ENCODE measurements around the gene TTC9. TPM values are rescaled to one million over a fixed set of nuclear protein-coding genes. Genes with fewer than 3 reads are reported as not detected.

Gene TTC9
- polyA plus RNA-seq, 3 donors, result 3.1 to 4.2 (median 3.7) TPM

DNA sequence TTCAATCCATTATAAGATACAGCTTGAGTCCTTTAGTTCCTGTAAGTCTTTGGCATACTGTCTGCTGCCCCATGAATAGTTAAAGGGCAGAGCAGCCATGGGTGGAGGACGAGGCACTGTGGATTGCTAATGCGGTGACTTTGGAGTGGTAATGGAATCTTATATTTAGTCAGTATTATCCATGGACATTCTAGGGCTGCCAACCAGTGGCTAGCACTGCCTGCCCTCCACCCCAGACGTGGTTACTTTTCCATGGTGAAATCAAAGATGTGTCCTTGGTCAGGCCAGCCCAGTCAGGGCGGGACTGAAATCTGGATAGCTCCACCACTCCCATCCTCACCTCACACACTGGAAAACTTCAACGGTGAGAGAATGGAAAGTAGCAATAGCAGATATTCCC, 2.3 kb downstream of the TTC9 start:
- no peak for DNase-seq (ENCODE audit: low read depth in 3 of 3, low spot score in 2 of 3)

DNA sequence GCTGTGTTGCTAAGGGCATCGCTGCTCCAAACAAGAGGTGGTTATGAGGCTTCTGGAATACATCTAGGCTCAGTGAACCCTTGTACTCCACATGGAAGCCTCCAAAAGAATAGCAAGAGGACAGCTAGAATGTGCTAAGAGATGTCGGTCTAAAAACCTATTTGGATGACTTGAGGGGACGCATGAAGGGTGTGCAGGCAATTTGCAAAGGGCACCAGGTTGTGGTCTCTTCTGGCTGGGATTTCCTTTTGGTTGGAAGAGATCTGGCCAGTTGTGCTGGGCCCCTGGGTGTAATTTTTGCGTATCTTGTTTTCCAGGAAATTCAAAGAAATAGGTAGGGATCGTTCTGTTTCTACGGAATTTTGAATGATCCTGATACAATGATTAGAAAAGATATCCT, 4.2 kb downstream of the TTC9 start:
- no peak for DNase-seq (ENCODE audit: low read depth in 3 of 3, low spot score in 2 of 3)

DNA sequence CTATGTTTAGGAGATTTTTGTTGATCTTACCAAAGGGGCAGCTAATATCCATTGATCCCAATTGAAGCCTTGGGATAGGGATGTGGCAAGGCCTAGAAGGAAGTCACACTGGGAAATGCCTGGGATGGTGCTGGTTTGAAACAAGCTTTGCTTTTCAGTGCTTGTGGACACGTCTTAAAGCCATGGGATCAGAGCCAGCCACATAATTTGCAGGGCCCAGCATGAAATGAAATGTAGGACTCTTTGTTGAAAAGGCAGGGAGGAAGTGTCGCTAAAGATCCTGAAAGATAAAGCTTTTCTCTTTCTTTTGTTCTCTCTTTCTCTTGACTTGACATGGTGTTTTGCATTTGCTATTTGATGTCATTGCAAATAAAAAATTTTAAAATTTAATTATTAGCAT, 5.0 kb downstream of the TTC9 start:
- no peak for DNase-seq (ENCODE audit: low read depth in 3 of 3, low spot score in 2 of 3)

DNA sequence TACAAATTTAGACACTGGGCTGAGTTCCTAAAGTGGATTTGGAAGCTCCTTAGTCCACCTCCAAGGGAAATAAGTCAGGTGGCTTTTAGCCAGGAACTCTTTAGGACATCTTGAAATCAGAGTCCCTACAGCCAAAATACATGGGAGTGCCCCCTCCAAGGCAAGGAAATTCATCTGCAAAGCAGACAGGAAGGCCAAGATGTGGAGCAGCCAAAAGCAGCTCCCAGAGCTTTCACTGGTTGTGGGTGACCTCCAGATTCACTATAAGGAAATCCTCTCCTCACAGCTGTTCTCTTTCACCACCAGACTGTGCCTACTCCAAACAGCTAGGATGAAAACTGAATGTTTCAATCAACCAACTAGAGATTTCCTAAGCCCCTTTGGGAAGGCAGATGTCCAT, 6.6 kb downstream of the TTC9 start:
- DNase-seq (ENCODE audit: low read depth in 3 of 3, low spot score in 2 of 3), result no peak

DNA sequence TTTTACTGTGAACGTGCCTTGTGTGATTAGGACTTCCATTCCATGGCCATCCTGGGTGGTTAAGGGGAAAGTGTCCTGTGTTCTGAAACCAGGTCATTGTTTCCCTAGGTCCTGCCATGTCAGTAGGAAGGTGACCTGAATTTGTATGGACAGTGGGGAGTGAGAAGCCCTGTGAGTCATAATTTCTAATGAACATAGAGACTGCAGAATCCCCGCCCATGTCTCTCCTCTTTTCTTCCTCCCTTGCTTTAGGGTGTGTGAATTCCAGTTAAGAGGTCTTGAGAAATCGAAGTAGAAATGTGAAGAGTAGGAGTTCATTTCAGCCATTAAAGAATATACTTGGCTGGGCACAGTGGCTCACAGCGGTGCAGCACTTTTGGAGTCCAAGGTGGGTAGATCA, 8.1 kb downstream of the TTC9 start:
- no peak for DNase-seq (ENCODE audit: low read depth in 3 of 3, low spot score in 2 of 3)

DNA sequence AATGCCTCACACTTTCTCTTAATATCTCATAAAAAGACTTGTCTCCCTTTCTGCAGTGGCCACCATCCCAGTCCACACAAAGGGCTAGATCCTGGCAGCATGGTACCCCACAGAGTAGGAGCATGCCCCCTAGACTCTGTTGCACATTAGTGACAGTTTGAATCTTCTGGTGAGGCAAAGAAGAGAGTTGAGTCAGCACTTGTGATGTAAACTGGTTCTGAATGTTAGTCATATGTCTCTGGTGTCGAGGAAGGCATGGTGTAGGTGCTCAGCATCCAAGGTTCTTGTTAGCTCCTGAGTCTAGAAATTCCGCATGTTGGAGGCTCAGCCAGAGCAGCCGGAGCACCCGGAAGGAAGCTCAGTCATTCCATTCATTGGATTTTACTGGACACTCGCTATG, 9.8 kb downstream of the TTC9 start:
- no peak for DNase-seq (ENCODE audit: low read depth in 3 of 3, low spot score in 2 of 3)

DNA sequence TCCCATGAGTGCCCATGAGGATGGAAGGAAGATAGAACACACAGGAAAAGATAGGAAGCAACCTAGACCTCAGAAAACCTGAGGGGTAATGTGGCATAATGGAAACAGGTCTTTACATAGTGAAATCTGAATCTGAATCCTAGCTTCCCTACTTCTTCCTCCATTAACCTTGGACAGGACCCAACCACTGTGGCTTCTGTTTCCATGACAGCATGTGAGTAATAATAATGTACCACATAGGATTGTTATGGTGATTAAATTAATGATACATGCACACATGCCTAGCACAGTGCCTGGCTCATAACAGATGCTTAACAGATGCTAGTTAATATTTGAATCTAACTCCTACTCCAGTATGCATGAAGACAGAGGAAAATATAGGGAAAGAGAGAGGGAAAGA, 11.2 kb downstream of the TTC9 start:
- no peak for DNase-seq (ENCODE audit: low read depth in 3 of 3, low spot score in 2 of 3)

DNA sequence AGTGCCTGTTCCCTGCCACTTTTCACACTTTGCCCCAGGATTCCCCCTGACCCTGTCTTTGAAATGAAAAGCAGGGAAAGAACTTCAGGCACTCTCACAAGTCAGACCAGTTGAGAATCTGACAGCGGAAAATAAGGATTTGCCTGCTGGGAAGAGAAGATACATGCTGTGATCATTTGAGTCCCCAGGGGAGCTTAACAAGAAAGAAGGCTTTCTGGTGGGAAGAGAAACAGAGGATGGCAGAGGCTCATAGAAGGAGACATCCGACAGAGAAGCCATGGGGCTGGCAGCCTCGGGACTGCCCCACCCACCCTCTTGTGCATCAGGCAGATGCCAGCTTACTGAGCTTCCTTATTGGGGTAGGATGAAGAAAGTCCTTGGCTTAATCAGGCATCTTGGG, 11.9 kb downstream of the TTC9 start:
- DNase-seq (ENCODE audit: low read depth in 3 of 3, low spot score in 2 of 3), result no peak

DNA sequence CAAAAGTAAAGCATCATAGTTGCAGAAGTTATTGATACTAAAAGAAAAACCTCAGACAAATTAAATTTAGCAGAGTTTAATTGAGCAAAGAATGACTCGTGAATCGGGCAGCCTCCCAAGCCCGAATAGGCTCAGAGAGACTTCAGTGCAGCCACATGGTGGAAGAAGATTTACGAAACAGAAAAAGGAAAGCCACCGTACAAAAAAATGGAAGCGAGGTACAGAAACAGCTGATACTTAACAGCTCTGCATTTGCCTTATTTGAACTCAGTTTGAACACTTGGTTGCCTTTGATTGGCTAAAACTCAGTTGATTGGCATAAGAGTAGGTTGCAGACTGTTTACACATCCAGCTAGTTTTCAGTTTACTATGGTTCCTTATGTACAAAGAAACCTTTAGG, 12.9 kb downstream of the TTC9 start:
- no peak for DNase-seq (ENCODE audit: low read depth in 3 of 3, low spot score in 2 of 3)

DNA sequence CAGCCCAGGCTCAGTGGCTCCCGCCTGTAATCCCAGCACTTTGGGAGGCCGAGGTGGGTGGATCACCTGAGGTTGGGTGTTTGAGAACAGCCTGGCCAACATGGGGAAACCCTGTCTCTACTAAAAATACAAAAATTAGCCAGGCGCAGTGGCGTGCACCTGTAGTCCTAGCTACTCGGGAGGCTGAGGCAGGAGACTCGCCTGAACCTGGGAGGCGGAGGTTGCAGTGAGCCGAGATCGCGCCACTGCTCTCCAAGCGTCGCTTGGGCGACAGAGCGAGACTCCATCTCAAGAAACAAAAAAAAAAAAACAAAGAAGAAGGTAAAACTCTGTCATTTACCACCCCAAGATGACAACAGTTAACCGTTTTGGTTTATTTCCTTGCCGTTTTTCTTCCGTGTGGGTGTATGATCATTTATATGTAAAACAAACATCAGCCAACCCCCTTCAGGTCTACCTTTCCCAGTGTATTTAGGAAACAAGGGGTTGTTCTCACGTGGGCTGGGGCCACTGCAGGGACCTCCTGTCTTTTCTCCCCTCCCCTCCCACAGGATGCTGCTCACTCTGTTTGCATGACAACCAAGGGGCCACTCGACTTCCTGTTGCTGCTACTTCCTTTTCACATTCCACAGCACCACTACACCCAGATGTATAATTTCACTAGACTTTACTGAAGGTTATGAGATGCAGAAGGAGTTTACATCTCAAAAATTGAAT, 13.6 kb downstream of the TTC9 start:
- no peak for DNase-seq (ENCODE audit: low read depth in 3 of 3, low spot score in 2 of 3)

DNA sequence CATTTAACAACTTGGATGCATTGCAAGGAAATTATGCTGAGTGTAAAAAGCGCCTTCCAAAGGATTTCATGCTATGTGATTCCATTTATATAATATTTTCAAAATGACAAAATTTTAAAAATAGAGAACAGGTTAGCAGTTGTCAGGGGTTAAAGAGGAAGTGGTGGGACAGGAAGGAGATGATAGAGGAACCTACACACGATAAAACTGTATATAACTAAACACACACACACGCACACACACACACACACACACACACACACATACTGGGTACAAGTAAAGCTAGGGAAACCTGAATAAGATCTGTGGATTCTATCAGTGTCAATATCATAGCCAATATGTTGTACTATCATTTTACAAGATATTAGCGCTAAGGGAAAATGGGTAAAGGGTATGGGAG, 17.2 kb downstream of the TTC9 start:
- DNase-seq (ENCODE audit: low read depth in 3 of 3, low spot score in 2 of 3), result no peak

DNA sequence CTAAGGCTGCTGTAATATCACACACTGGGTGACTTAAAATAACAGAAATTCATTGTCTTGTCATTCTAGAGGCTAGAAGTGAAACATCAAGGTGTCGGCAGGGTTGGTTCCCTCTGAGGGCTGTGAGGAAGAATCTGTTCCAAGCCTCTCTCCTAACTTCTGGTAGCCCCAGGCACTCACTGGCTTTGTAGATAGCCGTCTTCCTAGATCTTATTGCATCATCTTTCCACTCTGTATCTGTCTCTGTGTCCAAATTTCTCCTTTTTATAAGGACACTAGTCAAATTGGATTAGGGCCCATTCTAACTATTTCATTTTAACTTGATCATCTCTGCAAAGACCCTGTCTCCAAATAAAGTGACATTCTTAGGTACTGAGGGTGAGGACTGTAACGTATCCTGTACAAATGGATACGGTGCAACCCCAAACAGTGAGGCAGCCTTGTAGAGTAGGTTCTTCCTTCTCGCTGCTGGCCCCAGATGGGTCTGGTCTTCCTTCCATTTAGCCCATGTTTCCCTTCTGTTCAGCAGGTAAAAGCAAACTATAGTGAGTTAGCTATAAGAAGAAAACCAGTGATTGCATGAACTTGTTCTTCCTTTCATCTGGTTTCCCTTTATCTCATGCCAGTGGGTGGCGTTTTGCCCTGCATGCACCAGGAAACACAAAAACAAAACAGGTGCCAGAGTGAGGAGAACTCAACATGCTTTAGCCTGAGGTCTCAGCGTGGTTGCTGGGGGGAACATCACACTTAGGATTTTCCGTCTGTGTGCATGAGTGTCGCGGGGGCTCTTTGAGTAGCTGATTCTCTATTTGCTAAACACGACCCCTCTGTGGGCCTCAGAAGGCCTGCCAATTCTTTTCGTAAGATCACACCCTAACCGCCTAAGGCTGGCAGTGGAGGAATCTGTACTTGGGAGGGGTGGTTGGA, 19.5 kb downstream of the TTC9 start:
- no peak for DNase-seq (ENCODE audit: low read depth in 3 of 3, low spot score in 2 of 3)

DNA sequence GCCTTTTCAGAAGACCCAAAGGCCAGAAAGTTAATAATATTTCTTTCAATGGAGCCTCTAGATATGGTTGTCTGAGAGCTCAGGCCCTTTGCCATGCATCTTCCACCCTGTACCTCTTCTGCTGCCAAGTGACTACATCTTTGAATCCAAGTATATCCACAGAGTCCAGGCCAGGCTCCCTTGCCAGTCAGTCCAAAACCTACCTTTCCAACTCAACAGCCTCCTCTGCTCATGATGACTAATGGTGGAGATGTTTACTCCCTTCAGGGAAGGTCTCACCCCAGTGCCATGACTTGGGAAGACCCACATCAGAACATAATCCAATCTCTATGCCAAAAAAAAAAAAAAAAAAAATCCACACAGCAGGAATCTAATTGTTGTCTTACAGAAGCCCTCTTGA, 20.4 kb downstream of the TTC9 start:
- no peak for DNase-seq (ENCODE audit: low read depth in 3 of 3, low spot score in 2 of 3)

DNA sequence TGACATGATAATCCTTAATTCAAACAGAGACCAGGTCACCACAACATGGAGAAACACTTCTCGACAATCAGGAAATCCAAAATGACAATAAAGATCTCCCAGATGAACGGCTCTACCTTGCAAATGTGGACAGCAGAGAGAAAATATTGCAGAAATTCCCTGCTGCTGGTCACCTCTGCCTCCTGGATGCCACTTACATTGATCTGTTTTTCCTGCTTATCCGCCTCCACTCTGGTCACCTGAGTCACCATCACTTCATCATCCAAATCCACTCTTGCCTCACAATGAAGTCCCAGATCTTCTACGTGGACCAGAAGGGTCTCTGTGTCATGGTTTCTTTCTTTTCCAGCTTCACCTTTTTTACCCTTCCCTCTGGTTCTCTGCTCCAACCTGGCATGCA, 21.1 kb downstream of the TTC9 start:
- no peak for DNase-seq (ENCODE audit: low read depth in 3 of 3, low spot score in 2 of 3)

DNA sequence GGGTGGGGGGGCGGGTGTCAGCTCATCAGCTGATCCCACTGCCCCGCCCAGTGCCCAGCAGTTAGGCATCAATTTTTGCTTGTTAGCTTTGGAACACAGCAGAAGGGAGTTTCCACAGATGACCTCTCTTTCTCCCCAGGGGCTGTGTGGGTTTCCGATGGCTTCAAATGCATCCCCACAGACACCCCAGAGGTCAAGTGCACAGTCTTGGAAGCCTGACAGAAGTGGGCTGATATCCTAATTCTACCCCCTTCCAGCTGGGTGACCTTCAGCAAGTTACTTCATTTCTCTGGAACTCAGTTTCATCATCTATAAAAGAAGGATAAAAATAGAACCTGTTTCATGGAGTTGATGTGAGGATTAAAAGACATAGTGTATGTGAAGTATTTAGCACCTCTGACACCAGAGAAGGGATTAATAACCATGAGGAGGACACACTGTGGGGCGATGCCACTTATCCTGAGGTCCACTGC, 22.0 kb downstream of the TTC9 start:
- DNase-seq (ENCODE audit: low read depth in 3 of 3, low spot score in 2 of 3), result no peak

DNA sequence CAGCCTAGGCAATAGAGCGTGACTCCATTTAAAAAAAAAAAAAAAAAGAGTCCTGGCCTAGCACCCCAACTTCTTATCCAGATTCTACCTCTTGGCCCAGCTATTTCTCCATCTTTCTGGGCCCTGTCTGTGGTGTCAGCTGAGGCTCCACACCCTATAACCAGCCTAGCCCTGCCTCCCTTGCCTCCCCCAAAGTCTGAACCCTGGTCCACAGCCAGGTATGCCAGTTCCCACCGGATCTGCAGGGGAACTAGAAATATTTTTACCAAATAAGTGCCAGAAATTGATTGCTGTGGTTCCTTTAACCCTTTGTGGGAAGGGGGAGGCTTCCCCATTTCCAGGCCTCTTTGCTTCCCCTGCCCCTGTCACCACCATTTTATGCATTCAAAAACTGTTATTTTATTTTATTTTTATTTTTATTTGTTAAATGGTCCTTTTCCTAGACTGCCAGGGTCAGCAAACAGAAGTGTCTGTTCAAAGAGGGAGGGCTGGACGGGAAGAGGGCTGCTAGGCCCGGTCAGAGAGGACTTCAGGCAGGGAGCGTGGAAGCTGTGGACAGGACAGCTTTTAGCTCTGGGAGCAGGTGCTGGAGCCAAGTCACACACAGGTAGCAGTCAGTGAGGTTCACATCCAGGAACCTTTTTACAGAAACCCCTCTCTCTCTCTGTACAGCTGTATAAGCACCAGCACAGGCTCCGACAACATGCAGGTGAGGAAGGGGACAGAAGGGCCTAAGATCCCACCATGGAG, 23.2 kb downstream of the TTC9 start:
- DNase-seq (ENCODE audit: low read depth in 3 of 3, low spot score in 2 of 3), result no peak

DNA sequence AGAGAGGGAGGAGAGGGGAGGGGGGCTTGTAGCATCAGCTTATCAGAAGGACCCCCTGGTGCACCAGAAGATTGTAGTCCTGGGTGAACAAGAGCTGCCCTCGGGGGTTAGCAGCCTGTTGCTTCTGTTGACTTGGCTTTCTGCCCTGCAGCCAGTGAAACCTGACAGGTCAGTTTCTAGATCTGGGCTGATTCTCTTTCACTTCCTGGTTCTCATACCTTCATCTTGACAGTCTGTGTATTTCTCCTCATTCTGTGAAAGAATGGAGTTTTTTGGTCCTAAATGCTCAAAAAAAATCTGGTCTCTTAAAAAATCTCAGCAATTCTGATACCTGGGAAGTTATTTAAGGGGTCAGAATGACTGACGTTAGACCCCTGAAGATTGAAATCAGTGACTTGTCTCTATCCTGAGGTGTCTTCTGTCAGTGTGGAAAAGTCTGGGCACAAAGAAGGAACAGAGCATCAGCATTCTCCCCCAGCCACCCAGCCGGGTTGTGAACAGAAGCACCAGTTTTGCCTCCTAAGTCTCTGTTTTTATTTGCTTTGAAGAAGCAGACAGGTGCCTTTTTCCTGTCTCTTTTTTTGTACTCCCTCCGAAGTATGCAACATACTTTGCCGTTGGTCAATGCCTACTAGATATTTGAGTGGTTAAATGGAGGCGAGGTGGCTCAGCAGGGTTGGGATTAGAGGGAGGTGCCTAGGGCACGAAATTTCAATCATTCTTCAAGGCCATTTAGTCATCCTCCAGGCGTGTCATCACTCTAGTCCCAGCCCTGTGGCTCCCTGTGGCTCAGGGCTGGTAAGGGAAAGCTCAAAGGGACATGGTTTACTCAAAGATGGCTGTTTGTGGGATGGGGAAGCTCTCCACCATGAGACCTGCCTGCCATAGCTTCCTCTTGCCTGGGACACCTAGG, 24.0 kb downstream of the TTC9 start:
- DNase-seq (ENCODE audit: low read depth in 3 of 3, low spot score in 2 of 3), result no peak

DNA sequence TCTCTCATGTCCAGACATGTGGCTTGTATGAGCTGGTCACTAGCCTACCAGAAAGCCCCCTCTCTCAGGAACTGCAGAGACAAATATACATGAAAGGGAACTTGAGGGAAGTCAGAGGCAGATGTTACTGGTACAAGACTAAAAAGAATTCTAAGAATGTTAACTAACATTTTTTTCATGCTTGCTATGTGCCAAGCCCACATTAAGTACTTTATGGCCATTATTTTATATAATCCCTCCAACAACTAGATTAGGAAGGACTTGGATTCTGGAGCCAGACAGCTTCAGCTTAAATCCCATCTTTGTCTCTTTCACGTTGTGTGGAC, 24.6 kb downstream of the TTC9 start:
- no peak for DNase-seq (ENCODE audit: low read depth in 3 of 3, low spot score in 2 of 3)

DNA sequence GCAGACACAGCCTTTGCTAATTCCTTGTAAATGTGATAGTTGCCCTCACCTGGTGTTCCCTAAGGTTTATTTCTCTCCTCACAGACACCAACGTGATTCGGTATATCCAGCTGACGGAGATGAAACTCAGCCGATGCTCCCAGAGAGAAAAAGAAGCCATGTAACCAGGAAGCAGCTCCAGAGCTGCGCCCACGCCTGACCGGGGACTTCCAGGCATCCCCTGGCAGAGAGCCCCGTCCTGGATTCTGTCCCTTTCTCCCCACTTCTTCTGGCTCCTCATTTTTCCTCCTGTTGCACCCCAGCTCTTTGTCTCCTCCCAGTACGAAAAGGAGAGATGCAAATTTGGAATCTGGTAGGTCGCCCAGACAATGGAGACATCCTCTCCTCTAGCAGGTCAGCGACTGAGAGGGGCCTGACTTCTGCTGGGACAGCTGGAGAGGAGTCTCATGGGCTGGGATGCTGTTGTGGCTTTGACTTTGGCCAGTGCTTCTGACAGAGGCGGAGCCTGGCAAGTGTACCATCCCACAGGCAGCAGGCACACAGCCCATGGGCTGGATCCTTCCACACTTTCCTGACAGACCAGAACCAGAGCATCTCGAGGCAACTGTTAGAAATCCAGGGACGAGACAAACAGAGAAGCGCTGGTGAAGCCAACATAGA, 29.4 kb downstream of the TTC9 start:
- no peak for DNase-seq (ENCODE audit: low read depth in 3 of 3, low spot score in 2 of 3)

All from right renal cortex interstitium (tissue), 3 donors.